ENCODE data around the gene EMC9. TPM values are rescaled to one million over a fixed set of nuclear protein-coding genes. Genes with fewer than 3 reads are reported as not detected.

The EMC9 gene, protein sequence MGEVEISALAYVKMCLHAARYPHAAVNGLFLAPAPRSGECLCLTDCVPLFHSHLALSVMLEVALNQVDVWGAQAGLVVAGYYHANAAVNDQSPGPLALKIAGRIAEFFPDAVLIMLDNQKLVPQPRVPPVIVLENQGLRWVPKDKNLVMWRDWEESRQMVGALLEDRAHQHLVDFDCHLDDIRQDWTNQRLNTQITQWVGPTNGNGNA
- 10 to 100 TPM; 10.9 to 14.2 TPM for total RNA-seq
- long read RNA-seq, donor 1, partial matches to known transcripts = 0 of 5 reads
- long read RNA-seq, donor 1, other reads (novel, unspliced or antisense) = 1 of 5 reads
- long read RNA-seq, donor 2, transcript EMC9-202 (5 exons, 953 nt) = major isoform, 8 of 16 reads
- long read RNA-seq, donor 2, partial matches to known transcripts = 2 of 16 reads
- long read RNA-seq, donor 2, other reads (novel, unspliced or antisense) = 3 of 16 reads

DNA sequence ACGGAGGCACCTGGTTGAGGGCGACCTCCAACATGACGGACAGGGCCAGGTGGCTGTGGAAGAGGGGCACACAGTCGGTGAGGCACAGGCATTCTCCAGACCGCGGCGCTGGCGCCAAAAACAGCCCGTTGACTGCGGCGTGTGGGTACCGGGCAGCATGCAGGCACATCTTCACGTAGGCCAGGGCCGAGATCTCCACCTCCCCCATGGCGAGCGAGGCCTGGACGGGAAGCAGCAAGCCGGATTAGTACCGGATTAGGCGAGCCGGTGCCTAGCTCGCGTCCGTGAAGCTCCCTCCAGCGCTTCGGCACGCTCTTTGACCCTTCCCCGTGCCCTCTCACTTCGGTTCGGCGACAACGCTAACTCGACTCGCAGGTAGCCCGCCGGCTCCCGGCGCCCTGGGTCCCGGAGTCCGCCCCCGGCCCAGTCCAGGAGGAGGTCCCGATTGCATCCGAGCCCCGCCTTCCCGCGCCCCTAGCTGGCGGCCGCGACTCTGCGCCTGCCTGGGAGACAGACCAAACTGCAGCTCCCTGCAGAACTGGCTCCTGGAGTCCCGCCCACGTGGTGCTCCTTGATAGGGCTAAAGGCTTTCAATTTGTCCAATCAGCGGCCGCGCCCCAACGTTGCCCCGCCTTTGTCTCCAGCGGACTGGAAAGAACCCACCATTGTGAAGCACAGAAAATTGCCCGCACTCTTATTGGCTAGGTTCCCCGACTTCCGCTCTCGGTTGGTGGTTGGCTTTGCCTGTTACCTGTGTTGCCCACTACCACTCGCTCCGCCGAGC is at the start of gene EMC9:
Gene EMC9 (minus strand): TSS at position 495 of the 784 bp plus-strand sequence. CDS start 287 bp downstream, at position 208.
- DNase-seq (ENCODE audit: low spot score) = peak; percentile 100
- intact Hi-C loops (cut with DNase I) = no loop called here

DNA sequence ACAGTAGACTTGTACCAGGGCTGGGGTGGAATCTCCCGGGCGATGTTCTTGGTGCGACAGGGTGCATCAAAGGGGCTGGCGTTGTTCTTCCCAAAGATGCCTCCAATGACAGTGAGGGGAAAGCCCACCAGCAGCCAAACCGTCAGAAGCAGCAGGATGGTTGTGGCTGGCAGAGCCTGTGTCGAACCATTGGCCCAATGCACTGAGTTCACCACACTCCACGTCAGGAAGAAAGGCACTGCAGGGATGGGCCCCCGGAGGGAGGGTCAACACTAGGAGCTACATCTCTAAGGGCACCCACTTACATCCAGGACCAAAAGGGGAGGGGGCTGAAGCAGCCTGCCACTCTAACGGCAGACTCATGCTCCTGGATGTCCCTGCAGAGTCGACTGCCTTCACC is 49.0 kb upstream of the EMC9 start:
- peak; percentile 69 for DNase-seq (ENCODE audit: low spot score)
- intact Hi-C loops (cut with DNase I) = no loop called here

DNA sequence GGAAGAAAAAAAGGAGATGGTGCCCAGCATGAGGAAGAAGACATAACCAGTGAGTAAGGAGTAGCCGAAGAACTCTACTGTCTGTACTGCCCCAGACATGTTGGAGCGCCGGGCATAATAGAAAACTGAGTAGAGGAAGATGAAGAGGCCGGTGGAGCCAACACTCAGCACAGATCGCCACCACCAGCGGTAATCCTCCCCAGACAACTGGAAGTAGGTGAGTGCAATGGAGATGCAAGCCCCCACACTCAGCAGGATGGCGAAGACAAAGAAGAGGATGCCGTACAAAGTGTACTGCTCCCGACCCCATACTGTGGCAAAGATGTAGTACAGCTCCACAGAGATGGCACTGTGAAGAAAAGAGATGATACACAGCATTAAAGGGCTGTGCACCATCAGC is 48.1 kb upstream of the EMC9 start:
- intact Hi-C loops (cut with DNase I) = no loop called here
- DNase-seq (ENCODE audit: low spot score) = peak; percentile 57

DNA sequence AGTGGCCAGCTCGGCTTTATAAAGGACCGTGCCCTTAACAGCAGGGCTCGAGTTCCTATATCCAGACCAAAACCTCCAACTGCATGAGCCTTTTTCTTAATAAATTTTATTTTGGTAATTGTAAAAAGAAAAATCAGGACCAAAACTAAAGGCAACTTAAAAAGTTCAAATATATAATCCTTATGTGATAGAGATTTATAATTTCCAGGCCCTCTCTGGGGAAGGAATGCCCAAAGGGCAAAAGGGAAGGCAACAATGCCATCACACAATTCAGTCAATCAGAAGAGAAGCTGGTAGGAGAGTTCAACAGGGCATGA is 47.6 kb upstream of the EMC9 start:
- intact Hi-C loops (cut with DNase I) = no loop called here
- no peak for DNase-seq (ENCODE audit: low spot score)

DNA sequence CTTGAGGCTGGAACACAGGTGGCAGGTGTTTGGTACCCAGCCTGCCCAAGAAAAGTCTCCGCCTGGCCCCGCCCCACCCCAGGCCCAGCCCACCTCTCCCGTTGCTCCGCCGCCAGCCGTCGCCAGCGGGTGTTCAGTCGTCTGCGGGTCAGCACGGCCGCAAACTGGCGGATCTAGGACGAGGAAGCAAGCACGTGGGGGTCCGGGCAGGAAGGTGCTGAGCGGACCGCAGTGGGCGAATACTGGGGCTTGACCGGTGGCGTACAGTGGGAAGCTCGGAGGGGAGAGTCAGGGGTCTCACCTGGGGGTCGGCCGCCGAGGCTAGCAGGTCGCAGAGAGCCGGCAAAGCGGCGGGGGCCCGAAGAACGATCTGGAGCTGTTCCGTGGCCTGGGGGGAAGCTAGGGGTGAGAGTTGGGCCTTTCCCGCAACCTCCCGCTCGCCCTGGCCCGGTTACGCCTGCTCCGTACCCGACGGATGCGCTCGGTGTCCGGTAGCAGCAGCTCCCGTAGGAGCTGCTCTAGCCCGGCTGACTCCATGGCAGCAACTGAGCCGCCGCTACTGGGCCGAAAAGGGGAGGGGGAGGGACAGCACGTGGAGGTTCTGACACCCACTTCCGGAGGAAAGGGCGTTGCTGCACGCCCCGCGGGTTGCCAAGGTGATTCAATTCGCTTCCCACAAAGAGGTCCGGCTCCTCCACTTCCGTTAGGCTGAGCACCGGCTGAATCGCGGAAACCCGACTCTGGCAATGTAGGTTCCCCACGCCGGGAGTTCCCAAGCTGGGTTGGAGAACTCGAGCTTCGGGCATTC is 47.1 kb upstream of the EMC9 start, which contains the start of gene IPO4:
Gene IPO4 (minus strand): TSS at position 566 of the 808 bp plus-strand sequence. CDS start 29 bp downstream, at position 537.
- DNase-seq (ENCODE audit: low spot score) = peak; percentile 99
- intact Hi-C loops (cut with DNase I) = no loop called here

DNA sequence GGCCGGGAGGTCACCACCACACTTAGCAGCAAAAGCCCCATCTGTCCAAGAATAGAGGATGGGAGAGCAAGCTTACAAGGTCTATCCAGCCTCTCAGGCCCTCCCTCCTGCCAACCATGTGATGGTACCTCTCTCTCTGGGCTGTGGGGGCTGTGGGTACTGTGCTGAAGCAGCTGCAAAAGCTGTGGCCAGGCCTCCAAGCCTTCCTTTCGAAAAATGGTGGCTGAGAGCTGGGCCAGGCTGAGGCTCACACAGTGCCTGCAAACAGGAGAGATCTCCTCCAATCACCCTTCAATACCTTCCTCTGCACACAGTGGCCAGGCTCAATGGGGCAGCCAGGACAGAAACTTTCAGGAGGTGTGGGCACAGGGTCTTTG is 46.1 kb upstream of the EMC9 start:
- peak; percentile 47 for DNase-seq (ENCODE audit: low spot score)
- intact Hi-C loops (cut with DNase I) = no loop called here

DNA sequence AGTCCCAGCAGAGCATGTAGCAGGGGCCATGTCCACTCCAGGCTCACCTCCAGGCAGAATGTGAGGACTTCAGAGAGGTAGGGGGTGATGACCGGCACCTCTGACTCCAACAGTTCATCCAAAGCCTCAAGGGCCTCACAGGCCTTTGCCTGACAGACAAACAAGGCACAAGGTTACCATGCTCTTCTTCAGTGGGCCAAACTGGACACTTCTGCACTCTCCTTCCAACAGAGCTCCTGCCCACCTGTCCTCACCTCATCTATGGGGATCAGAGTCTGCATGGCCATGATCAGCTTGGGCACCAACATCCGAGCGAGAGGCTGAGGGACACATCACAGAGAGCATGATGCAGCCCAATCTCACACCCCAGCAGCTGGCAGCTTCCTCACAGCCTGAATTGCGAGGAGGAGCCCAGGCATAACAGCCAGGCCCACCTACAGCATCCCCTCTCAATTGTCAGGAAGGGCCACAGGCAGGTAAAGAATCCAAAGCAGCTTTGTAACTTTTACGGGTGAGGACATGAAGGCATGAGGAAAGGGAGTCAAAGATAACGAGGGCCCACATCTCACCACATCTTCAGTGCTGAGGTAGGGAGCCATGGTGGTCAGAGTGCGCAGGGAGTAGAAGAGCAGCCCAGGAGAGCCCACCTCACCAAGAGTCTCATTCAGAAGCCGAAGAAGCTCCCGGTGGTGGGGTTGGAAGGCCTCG is 45.6 kb upstream of the EMC9 start:
- peak; percentile 40 for DNase-seq (ENCODE audit: low spot score)
- intact Hi-C loops (cut with DNase I) = no loop called here

DNA sequence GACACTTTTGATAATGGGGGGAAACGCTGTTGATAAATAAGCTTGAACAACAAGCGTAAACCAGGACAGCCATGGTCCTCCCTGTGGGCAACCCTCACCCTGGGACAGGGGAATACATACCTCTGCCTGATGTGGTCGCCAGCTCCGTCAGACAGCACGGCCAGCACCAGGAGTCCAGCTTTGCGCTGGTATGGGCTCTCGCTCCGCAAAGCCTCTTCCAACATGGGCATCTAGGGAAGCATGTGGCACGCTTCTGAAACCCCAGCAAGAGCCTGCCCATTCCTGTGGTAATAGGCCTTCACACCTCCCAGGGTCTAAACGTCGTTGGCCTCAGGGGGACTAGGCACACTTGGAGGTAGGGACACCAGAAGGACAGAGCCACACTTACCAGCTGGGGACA is 44.4 kb upstream of the EMC9 start:
- intact Hi-C loops (cut with DNase I) = no loop called here
- DNase-seq (ENCODE audit: low spot score) = peak; percentile 56

DNA sequence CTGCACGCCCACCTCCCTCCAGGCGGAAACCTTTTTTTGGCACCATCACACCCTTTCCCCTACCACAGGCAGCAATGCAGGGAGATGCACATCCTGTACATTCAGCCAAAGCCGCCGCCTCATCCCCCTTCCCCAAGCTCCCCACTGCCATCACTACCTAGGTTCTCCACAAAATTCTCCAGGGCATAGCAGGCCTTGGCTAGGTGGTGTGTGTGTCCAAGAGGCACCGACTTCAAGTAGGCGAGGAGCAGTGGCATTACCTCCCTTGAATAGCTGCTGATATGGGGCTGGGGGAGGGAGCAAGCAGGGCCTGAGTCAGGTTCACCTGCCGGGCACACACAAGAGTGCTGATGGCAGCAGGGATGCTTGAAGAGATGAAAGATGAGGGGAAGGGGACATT is 43.6 kb upstream of the EMC9 start:
- peak; percentile 47 for DNase-seq (ENCODE audit: low spot score)
- intact Hi-C loops (cut with DNase I) = no loop called here

DNA sequence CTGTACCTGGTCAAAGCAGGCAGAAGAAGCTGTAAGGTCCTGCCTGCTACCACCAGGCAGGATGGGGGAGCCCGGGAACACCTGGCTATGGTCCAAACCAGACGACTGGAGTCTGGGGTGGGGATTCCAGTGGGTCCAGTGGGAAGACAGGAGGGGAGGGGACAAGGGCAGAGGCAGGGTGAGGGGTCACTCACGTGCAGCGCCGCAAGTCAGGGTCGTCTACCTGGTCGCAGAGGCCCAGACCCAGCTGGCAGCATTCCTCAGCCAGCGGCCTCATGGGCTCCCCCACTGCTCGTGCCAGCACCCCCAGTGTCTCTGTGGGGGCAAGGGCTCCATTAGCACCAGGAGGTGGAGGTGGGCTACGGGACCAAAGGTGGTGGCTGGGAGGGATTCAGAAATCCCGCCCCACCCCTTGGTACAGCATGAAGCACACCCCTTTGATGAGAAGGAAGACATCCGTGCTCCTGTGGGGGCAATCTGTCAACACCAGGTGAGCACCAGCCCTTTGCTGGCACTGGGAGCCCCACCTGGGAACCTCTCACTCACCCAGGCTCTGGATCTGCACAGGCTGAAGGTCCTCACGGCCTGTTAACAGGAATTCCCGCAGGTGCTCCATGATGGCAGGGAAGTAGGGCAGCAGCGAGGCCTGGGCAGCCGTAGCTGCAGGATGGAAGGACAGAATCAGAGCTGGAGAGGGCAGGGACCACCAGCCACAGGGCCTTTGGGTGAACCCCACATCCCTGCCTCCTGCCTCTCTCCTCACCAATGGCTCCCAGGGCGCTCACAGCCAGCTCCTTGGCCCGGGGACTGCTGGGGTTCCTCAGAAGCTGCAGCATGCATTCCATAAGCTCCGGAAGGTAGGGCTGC is 42.9 kb upstream of the EMC9 start:
- intact Hi-C loops (cut with DNase I) = loop anchor here in 1 of 2 donors (1.0 kb wide), 1 partner anchor 41 kb away; no protein-coding TSS in a partner anchor
- DNase-seq (ENCODE audit: low spot score) = no peak

DNA sequence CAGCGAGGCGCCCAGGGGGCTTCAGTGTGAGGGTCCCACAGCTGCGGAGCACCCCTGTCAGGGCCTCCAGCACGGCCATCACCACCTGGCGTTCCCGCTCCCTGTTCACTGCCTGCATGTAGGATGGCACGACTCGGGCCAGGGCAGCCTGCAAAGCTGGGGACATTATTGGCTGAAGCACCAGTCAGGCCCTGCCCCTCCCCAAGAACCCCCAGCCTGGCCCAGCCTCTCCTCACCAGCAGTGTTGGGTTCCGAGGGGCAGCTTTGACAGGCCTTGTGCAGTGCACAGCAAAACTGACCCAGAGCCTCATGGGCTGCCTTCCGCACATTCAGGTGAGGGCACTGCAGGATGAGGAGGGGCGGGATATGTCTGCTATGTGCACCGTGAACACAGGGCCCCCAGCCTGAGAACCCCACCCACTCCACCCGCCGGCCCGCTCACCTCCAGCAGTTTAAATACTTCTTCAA is 41.7 kb upstream of the EMC9 start:
- no peak for DNase-seq (ENCODE audit: low spot score)
- intact Hi-C loops (cut with DNase I) = no loop called here

DNA sequence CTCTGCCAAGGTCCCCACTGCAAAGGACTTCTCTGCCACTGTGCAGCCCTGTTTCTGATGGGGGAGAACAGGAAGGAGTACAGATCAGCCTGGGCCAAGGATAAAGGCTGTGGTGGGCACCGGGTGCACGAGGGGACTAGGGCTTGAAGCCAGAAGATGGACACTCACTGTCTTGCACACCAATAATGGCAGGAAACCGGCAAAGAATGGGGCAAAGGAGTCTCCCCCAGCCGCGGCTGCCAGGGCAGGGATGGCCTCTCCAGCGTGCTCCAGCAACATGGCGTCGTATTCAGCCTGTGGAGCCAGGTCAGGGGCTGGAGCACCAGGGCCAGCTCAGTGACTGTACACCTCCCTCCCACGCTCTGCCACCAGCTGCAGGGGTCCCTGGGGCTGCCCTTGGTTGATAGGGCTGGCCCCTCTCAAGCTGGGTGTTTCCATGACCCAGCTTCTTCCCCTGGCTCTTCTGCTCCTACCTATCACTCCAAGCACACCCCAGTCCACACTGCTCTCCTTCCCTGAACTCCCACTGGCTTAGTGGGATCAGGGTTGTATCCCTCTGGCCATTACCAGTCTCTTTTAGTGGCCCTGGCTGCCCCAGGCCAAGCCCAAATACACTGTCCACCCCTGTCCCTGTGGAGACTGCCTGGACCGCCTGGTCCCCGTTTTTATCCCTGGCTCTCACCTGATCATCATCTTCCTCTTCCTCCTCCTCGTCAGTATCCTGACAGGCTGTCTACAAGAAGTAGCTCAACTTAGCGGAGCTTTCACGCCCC is 40.9 kb upstream of the EMC9 start:
- DNase-seq (ENCODE audit: low spot score) = no peak
- intact Hi-C loops (cut with DNase I) = no loop called here

DNA sequence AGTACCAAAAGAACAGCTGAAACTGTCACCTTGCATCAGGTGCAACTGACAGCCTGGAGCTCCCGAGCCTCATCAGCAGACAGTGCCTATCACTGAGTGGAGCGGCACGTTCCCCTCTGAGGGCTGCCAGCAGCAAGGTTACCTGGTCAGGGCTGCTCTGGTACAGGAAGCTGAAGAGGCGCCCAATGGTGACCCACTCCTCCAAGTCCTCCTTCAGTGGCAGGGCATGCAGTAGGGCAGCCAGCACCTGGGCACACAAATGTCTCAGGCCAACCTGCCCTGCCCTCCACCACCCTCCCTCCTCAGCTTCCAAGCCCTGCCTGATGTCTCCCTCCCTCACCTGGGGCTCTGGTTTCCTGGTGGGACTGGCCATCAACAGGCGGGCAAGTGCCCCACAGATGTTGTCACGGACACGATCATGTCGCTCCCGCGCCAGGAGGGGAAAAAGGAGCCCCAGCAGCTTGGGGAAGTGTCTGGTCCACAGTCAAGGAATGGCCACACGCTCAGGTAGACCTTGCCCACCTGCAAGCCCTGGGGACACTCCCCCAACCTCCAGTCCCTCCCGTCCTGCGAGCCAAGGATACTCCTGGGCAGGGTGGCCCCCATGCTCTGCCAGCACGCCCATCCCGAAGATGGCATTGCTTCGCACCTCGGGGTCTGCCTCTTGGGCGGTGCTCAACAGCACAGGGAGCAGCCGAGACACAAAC is 40.1 kb upstream of the EMC9 start:
- intact Hi-C loops (cut with DNase I) = no loop called here
- DNase-seq (ENCODE audit: low spot score) = no peak

DNA sequence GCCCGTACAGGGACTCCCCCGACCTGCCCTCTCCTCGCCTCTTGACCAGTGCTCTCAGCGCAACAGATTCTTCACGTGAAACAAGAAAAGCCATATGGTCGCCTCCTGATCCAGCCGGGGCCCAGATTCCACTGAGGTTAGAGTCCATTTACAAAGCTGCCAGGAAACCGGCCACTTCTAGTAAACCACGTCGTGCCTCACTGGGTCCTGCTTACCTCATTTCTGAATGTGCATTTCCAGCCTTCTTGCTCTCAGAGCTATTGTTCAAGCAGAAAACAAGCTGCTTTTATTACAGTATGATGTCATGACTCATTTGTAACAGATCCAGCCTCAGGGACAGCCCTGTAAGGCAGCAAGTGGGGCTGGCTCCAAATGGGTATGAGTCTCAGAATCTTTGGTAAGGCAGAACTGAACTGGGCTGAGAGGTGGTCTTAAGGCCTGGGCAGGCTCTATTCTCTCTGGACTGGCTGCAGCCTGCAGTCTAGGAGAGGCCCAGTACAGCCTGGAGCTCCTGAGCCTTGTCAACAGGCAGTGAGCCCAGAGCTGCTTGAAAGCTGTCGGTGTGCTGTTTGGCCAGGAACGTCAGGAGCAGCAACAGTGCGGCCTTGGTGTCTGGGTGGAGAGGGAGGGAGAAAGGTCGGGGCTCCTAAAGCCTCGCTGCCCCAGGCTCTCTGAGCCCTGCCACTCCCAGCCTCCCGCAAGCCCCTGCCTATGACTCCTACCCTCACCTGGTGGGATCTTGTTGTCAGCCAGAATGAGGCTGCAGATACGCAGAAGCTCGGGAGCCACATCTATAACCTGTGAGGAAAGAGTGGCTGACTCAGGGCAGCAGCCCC is 38.8 kb upstream of the EMC9 start:
- intact Hi-C loops (cut with DNase I) = no loop called here
- DNase-seq (ENCODE audit: low spot score) = peak; percentile 69

DNA sequence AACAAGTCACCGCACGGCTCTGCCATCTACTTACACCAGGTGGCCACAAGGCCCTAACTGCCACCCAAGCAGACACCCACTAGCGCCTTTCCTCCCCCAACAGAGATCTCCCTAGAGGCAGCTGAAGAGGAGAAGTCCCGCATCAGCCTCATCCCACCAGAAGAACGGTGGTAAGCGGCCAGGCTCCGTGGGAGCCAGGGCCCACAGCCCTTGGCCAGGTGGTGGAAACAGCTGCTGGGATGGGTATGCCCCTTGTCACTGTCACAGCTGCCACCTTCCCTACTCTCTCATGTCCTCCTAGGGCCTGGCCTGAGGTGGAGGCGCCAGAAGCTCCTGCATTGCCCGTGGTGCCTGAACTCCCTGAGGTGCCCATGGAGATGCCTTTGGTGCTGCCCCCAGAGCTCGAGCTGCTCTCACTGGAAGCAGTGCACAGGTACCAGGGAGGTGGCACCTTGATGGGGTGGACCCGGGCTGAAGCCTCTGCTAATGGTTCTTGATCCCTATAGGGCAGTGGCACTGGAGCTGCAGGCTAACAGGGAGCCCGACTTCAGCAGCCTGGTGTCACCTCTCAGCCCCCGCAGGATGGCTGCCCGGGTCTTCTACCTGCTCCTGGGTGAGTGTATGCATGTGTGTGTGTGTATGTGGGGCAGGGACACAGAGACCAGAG is 38.0 kb upstream of the EMC9 start:
- DNase-seq (ENCODE audit: low spot score) = no peak
- intact Hi-C loops (cut with DNase I) = no loop called here
